ENCODE data around the gene ABHD6.
"Not testable (repeated sequence)": the region's sequence is repeated elsewhere in the genome, so short reads cannot be mapped to it uniquely, and the experiment has no call there.

ABHD6 gene

GRCh38 chr3:58210761-58211460 is 26.7 kb upstream of the ABHD6 start, which contains the start of gene DNASE1L3:
Gene DNASE1L3 (minus strand): TSS chr3:58210972. CDS start chr3:58210906, 66 bp downstream.
- no peak for FAIRE-seq

GRCh38 chr3:58214484-58215316 is 22.9 kb upstream of the ABHD6 start:
- FAIRE-seq, result no peak

- no peak for FAIRE-seq
These were observed 22.1 kb upstream of the ABHD6 start for GRCh38 chr3:58215317-58216025.

GRCh38 chr3:58216496-58217195 is 20.9 kb upstream of the ABHD6 start:
- no peak for FAIRE-seq

GRCh38 chr3:58217209-58217811 is 20.3 kb upstream of the ABHD6 start:
- FAIRE-seq, result no peak

GRCh38 chr3:58218904-58219303 is 18.7 kb upstream of the ABHD6 start:
- FAIRE-seq, result no peak

- FAIRE-seq, result no peak
These were observed 15.3 kb upstream of the ABHD6 start for GRCh38 chr3:58222161-58222724.

GRCh38 chr3:58223855-58224254 is 13.7 kb upstream of the ABHD6 start:
- FAIRE-seq, result no peak

GRCh38 chr3:58227933-58228332 is 9.7 kb upstream of the ABHD6 start:
- not testable (repeated sequence) for FAIRE-seq

GRCh38 chr3:58230876-58231552 is 6.6 kb upstream of the ABHD6 start:
- no peak for FAIRE-seq

- FAIRE-seq, result no peak
These were observed 5.9 kb upstream of the ABHD6 start for GRCh38 chr3:58231666-58232065.

GRCh38 chr3:58234516-58234931 is 3.1 kb upstream of the ABHD6 start:
- FAIRE-seq, result no peak

GRCh38 chr3:58235970-58236369 is 1.6 kb upstream of the ABHD6 start:
- no peak for FAIRE-seq

GRCh38 chr3:58236527-58237237 is 910 bp upstream of the ABHD6 start:
- no peak for FAIRE-seq

GRCh38 chr3:58237941-58238681 is 519 bp downstream of the ABHD6 start:
- no peak for FAIRE-seq

- FAIRE-seq, result no peak
These were observed 1.2 kb downstream of the ABHD6 start for GRCh38 chr3:58238830-58239229.

- FAIRE-seq, result no peak
These were observed 3.9 kb downstream of the ABHD6 start for GRCh38 chr3:58241306-58242044.

GRCh38 chr3:58242340-58242739 is 4.7 kb downstream of the ABHD6 start:
- FAIRE-seq, result no peak

GRCh38 chr3:58242860-58243259 is 5.3 kb downstream of the ABHD6 start:
- FAIRE-seq, result not testable (repeated sequence)

All from endometrium (tissue), 2 donors.